ENCODE measurements around the gene KIAA2012.
"Not testable (repeated sequence)": the region's sequence is repeated elsewhere in the genome, so short reads cannot be mapped to it uniquely, and the experiment has no call there.

Gene KIAA2012

GRCh38 chr2:202203348-202203747, 130.3 kb downstream of the KIAA2012 start:
- FAIRE-seq, result no peak

GRCh38 chr2:202204855-202205254, 131.8 kb downstream of the KIAA2012 start:
- FAIRE-seq, result no peak

- no peak for FAIRE-seq
These were observed 135.5 kb downstream of the KIAA2012 start for GRCh38 chr2:202208526-202208925.

GRCh38 chr2:202215179-202215578, 142.1 kb downstream of the KIAA2012 start:
- FAIRE-seq, result no peak

GRCh38 chr2:202221873-202222272, 148.8 kb downstream of the KIAA2012 start:
- FAIRE-seq, result no peak

GRCh38 chr2:202237787-202238233, 164.8 kb downstream of the KIAA2012 start:
- no peak for FAIRE-seq

GRCh38 chr2:202238234-202239197, 165.5 kb downstream of the KIAA2012 start, which contains the start of gene SUMO1:
Gene SUMO1 (minus strand): TSS chr2:202238597. CDS start chr2:202238451, 146 bp downstream.
- no peak for FAIRE-seq

GRCh38 chr2:202247710-202248109, 174.7 kb downstream of the KIAA2012 start:
- not testable (repeated sequence) for FAIRE-seq

- FAIRE-seq, result no peak
These were observed 176.6 kb downstream of the KIAA2012 start for GRCh38 chr2:202249521-202250253.

GRCh38 chr2:202251494-202251893, 178.4 kb downstream of the KIAA2012 start:
- no peak for FAIRE-seq
